GM21825 (cell line): ENCODE measurements around the gene TLE3.

ENCODE experiments used
- ATAC-seq: cut with Tn5 transposase; IDR thresholded peaks from one replicate; pipeline ENCODE4 v1.9.1; 2021; ENCODE audit warnings: mild to moderate bottlenecking, moderate library complexity; ENCODE audit not compliant: unreplicated experiment

The TLE3 gene

GRCh38 chr15:70066004-70066403, 31.7 kb downstream of the TLE3 start:
- ATAC-seq, result no peak

- ATAC-seq, result no peak
Measured at GRCh38 chr15:70065006-70065722, 32.6 kb downstream of the TLE3 start.

GRCh38 chr15:70064441-70064840, 33.3 kb downstream of the TLE3 start:
- ATAC-seq, result no peak

- no peak for ATAC-seq
Measured at GRCh38 chr15:70063980-70064379, 33.7 kb downstream of the TLE3 start.

GRCh38 chr15:70063261-70063925, 34.3 kb downstream of the TLE3 start:
- ATAC-seq, result no peak

- no peak for ATAC-seq
Measured at GRCh38 chr15:70062321-70062956, 35.3 kb downstream of the TLE3 start.

- no peak for ATAC-seq
Measured at GRCh38 chr15:70061696-70062270, 35.9 kb downstream of the TLE3 start.

GRCh38 chr15:70060993-70061305, 36.8 kb downstream of the TLE3 start:
- no peak for ATAC-seq

- no peak for ATAC-seq
Measured at GRCh38 chr15:70060214-70060992, 37.3 kb downstream of the TLE3 start.

GRCh38 chr15:70059476-70060213, 38.1 kb downstream of the TLE3 start:
- ATAC-seq, result no peak

GRCh38 chr15:70058642-70059360, 38.9 kb downstream of the TLE3 start:
- ATAC-seq, result no peak

GRCh38 chr15:70057931-70058641, 39.6 kb downstream of the TLE3 start:
- no peak for ATAC-seq

- ATAC-seq, result no peak
Measured at GRCh38 chr15:70056091-70056680, 41.5 kb downstream of the TLE3 start.

- no peak for ATAC-seq
Measured at GRCh38 chr15:70055601-70056051, 42.1 kb downstream of the TLE3 start.

- ATAC-seq, result no peak
Measured at GRCh38 chr15:70054884-70055387, 42.8 kb downstream of the TLE3 start.

- no peak for ATAC-seq
Measured at GRCh38 chr15:70054366-70054765, 43.4 kb downstream of the TLE3 start.

GRCh38 chr15:70053716-70054229, 43.9 kb downstream of the TLE3 start:
- no peak for ATAC-seq

- no peak for ATAC-seq
Measured at GRCh38 chr15:70053001-70053715, 44.6 kb downstream of the TLE3 start.
